Fibroblast of villous mesenchyme (primary cell): ENCODE data around the gene EVX2. TPM values are rescaled to one million over a fixed set of nuclear protein-coding genes. Genes with fewer than 3 reads are reported as not detected.
A peak's percentile ranks its signal among the peaks of the same experiment; 100 is the strongest.

Experiments used
- DNase-seq: peaks from one replicate; pipeline ENCODE4 v3.0.0-alpha.2; 2010; ENCODE audit warnings: low read depth
- H3K4me3 ChIP-seq: 2 replicates; pipeline ENCODE4 v1.5.1; 2011; ENCODE audit warnings: low read depth, mild to moderate bottlenecking, low read length
- total RNA-seq: library from RNA; depleted of rRNA; stranded (reverse); fragments of >200 nt; gene quantifications from 2 replicates; pipeline ENCODE4 v1.2.3, GENCODE V29; 2012
- TF ChIP-seq, protein P1 (sequence below): IDR thresholded peaks from 2 replicates; pipeline ENCODE4 v1.5.1; 2012; ENCODE audit warnings: low read depth, mild to moderate bottlenecking, low read length; ENCODE audit not compliant: insufficient read depth

EVX2 gene
- total RNA-seq, 1 donor, result not detected

DNA sequence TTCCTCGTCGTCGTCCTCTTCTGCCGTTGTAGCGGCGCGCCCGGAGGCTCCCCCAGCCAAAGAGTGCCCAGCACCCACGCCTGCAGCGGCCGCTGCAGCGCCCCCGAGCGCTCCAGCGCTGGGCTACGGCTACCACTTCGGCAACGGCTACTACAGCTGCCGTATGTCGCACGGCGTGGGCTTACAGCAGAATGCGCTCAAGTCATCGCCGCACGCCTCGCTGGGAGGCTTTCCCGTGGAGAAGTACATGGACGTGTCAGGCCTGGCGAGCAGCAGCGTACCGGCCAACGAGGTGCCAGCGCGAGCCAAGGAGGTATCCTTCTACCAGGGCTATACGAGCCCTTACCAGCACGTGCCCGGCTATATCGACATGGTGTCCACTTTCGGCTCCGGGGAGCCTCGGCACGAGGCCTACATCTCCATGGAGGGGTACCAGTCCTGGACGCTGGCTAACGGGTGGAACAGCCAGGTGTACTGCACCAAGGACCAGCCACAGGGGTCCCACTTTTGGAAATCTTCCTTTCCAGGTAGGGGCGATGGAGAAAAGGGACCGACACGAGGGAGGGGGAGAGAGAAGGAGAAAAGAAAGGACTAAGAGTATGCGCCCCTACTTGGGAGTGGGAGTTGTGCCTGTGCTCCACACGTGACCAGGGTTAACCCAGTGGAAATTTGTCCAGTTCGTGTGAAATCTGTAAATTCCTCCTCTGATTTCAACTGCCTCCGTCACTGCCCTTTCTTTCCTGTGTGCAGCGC, 9.6 kb upstream of the EVX2 start:
- DNase-seq, result no peak
- TF ChIP-seq, protein P1, sequence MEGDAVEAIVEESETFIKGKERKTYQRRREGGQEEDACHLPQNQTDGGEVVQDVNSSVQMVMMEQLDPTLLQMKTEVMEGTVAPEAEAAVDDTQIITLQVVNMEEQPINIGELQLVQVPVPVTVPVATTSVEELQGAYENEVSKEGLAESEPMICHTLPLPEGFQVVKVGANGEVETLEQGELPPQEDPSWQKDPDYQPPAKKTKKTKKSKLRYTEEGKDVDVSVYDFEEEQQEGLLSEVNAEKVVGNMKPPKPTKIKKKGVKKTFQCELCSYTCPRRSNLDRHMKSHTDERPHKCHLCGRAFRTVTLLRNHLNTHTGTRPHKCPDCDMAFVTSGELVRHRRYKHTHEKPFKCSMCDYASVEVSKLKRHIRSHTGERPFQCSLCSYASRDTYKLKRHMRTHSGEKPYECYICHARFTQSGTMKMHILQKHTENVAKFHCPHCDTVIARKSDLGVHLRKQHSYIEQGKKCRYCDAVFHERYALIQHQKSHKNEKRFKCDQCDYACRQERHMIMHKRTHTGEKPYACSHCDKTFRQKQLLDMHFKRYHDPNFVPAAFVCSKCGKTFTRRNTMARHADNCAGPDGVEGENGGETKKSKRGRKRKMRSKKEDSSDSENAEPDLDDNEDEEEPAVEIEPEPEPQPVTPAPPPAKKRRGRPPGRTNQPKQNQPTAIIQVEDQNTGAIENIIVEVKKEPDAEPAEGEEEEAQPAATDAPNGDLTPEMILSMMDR, result no peak
- H3K4me3 ChIP-seq, result peak overlapping the region; percentile 20

DNA sequence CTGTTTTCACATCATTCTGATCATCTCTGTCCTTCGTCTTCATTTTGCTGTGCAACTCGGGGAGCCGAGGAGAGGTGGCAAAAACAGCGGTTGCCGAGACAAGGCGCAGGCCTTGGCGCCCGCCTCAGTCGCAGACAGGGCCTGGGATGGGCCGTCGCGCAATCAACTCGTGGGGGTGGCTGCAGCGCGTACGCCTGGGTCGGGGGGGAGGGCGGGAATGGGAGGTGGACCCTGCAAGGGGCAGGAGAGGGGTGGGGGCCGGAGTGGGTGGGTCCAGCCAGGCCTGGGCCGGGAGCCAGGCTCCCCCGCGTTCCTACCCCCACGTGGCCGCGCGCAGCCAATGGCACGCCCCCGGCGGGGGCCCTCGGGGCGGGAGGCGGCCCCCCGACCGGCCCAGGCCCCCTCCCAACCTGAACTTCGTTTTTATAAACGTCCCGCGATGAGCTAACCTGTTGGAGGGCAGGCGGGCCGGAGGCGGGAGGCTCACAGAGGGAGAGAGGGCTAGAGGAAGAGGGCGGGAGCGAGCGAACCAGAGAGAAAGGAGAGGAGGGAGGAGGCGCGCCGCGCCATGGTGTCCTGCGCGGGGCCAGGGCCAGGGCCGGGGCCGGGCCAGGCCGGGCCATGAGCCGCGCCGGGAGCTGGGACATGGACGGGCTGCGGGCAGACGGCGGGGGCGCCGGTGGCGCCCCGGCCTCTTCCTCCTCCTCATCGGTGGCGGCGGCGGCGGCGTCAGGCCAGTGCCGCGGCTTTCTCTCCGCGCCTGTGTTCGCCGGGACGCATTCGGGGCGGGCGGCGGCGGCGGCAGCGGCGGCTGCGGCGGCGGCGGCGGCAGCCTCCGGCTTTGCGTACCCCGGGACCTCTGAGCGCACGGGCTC, 8.7 kb upstream of the EVX2 start, which contains the start of gene HOXD13:
Gene HOXD13 (plus strand): TSS at position 452 of the 875 bp plus-strand sequence. CDS start 170 bp downstream, at position 622.
- peak within 1 kb of the TSS; percentile 20 for H3K4me3 ChIP-seq
- TF ChIP-seq, protein P1, result no peak
- no peak for DNase-seq

DNA sequence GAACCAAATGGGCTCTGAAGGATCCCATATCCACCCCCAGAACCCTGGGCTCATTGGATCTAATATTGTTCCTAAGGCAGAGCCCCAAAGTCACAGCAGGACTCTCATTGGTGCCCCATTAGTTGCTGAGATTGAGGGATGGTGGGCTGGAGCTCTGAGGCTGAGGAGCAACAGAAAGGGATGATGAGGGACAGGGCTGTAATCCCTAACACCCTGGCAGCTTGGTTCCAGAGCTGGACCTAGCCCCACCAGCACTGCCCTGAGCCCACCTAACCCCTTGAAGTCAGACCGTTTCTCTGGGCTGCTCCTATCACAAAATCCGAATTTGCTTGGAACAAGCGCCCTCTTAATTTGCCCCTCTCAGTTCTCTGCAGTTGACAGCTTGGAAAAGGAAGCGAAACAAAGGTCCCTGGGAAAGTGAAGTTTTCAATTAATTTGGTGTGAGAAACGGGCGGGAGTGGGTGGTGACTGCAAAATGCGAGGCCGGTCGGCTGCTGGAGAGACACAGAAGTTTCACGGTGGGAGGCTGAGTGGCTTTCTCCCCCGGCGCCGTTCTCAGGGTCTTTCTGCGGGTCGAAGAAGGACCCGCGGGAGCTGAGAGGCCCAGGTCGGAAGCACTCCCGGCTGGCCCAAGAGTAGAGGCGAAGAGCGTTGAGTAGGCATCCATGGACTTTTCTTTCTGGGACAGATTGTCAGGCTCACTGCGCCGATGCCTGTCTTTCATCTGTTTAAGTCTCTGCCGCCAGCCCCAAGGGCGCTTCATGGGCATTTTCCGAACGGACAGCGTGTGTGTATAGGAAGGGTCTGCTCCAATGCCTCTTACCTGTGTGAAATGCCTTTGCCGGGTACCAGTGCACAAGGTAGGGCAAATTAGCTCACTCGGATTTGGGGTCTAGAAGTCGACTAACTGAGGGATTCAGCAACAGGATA, 7.8 kb upstream of the EVX2 start:
- DNase-seq, result no peak
- no peak overlapping the region for H3K4me3 ChIP-seq
- TF ChIP-seq, protein P1, result no peak

DNA sequence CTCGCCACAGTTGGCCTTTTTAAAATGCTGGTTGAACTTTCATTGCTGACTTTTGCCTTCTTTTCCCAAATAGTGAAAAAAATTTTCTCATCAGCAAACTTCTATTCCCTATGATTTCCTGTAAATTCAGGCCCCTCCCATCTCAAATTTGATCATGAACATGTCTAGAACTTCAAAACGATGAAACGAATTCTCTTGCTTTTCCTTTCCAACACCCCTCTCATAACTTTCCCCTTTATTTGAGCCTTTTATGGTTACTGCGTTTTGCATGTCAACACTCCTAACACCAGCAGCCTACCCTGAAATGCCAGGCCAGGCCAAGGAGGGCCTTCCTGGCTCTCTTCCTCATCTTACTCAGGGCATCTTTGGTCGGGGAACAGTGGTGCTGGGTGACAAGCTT, 7.1 kb upstream of the EVX2 start:
- H3K4me3 ChIP-seq, result no peak overlapping the region
- TF ChIP-seq, protein P1, result no peak
- no peak for DNase-seq

DNA sequence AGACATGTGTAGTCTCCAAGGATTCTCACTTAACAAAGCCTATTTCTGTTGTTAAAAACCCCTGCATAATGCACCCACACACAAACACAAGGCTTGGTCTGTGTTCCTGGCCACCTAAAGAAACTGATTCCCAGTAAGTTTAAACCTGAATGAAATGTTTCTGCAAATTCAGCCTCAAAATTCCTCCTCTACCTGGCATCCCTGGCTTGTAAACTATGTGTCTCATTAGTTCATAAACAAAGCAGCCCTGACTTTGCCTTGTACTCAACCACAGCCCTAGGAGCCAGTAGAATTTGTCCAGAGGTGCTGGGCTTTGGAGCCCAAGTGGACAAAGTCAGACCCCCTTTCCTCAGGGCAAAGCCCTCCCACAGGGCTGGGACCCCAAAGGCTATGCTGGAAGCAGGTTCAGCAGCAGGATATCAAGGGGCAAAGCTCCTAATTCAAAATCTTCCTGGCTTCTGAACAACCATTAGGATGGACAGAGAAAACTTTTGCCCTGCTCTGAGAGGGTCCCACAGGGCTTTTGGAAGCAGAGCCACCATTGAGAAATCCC, 6.2 kb upstream of the EVX2 start:
- no peak overlapping the region for H3K4me3 ChIP-seq
- no peak for DNase-seq

More for the DNA sequence above, 6.2 kb upstream of the EVX2 start:
- TF ChIP-seq, protein P1, result no peak
